CD4-positive, CD25-positive, alpha-beta regulatory T cell (primary cell): ENCODE data around the gene RANBP17. TPM values are rescaled to one million over a fixed set of nuclear protein-coding genes. Genes with fewer than 3 reads are reported as not detected.

ENCODE experiments used
- ATAC-seq, 2 donors: fragments of 150-1000 bp; cut with Tn5 transposase; one replicate each; pipeline ENCODE4 v1.10.0; 2021; ENCODE audit warnings: low read depth in 2 of 2, moderate number of reproducible peaks in 2 of 2, moderate library complexity in 1 of 2
- DNase-seq, 3 donors: peaks; one replicate each; pipeline versions ENCODE4 v3.0.0 to v3.0.0-alpha.2; 2012 to 2022; ENCODE audit warnings: mixed read lengths in 1 of 3
- H3K27ac ChIP-seq: one replicate; pipeline ENCODE4 v1.7.0; 2013; ENCODE audit warnings: mild to moderate bottlenecking, low read length; ENCODE audit not compliant: insufficient read depth, poor library complexity, severe bottlenecking
- H3K27me3 ChIP-seq: one replicate; pipeline ENCODE4 v1.7.0; 2013; ENCODE audit warnings: low read length; ENCODE audit not compliant: control insufficient read depth, insufficient read depth
- H3K36me3 ChIP-seq: one replicate; pipeline ENCODE4 v1.7.0; 2013; ENCODE audit warnings: mild to moderate bottlenecking, low read length, moderate library complexity; ENCODE audit not compliant: control insufficient read depth, insufficient read depth
- H3K4me1 ChIP-seq: 2 replicates; pipeline ENCODE4 v1.7.0; 2013; ENCODE audit warnings: mild to moderate bottlenecking, low read length; ENCODE audit not compliant: insufficient read depth, control insufficient read depth, poor library complexity, severe bottlenecking
- H3K4me3 ChIP-seq: one replicate; pipeline ENCODE4 v1.7.0; 2013; ENCODE audit warnings: low read depth, mild to moderate bottlenecking, low read length, moderate library complexity
- H3K9me3 ChIP-seq, 2 experiments: 1 replicate in 1 of 2; 2 replicates in 1 of 2; pipeline ENCODE4 v1.7.0; 2013; ENCODE audit warnings: low read length in 2 of 2, mild to moderate bottlenecking in 1 of 2, moderate library complexity in 1 of 2; ENCODE audit not compliant: control insufficient read depth in 2 of 2
- H3K27ac Mint-ChIP-seq, 3 donors: one replicate each; pipeline ENCODE4 v1.8.0; 2020 to 2022; ENCODE audit warnings: mild to moderate bottlenecking in 3 of 3, mixed read lengths in 3 of 3, moderate library complexity in 2 of 3
- H3K27me3 Mint-ChIP-seq: one replicate; pipeline ENCODE4 v1.8.0; 2022; ENCODE audit warnings: mild to moderate bottlenecking, mixed read lengths
- H3K36me3 Mint-ChIP-seq: one replicate; pipeline ENCODE4 v1.8.0; 2020; ENCODE audit warnings: mixed read lengths
- H3K4me1 Mint-ChIP-seq, 4 donors: one replicate each; pipeline ENCODE4 v1.8.0; 2020 to 2022; ENCODE audit warnings: mixed read lengths in 4 of 4, mild to moderate bottlenecking in 1 of 4
- H3K4me3 Mint-ChIP-seq, 4 donors: one replicate each; pipeline ENCODE4 v1.8.0; 2020 to 2022; ENCODE audit warnings: mild to moderate bottlenecking in 4 of 4, mixed read lengths in 4 of 4, moderate library complexity in 3 of 4
- H3K9me3 Mint-ChIP-seq, 7 donors: one replicate each; pipeline ENCODE4 v1.8.0; 2020 to 2022; ENCODE audit warnings: mixed read lengths in 7 of 7, mild to moderate bottlenecking in 3 of 7, moderate library complexity in 2 of 7
- polyA plus RNA-seq, 4 donors: library from polyadenylated mRNA; unstranded; fragments of 300-500 nt; fragmentation: Illumina TruSeq; gene quantifications; one replicate each; pipeline ENCODE4 v1.2.3, GENCODE V29; 2021
- total RNA-seq: library from RNA; stranded (reverse); gene quantifications from one replicate; pipeline ENCODE4 v1.2.3, GENCODE V29; 2022

The RANBP17 gene
- total and polyA plus RNA-seq, 5 donors from 2014 or later = not detected

GRCh38 chr5:171122372-171122771 lies 260.6 kb downstream of the RANBP17 start:
- no peak overlapping the region for H3K4me3 Mint-ChIP-seq
- no peak overlapping the region for H3K27ac Mint-ChIP-seq
- Histone ChIP-seq H3K27me3 (no peaks in the 10 kb centered on the region), H3K27ac (no peak overlapping the region), H3K9me3 (no peaks in the 10 kb centered on the region), H3K4me3 (no peak overlapping the region), H3K4me1 (no peaks in the 10 kb centered on the region), H3K36me3 (no peaks in the 10 kb centered on the region)
- H3K4me1 Mint-ChIP-seq = no peaks in the 10 kb centered on the region
- H3K27me3 Mint-ChIP-seq = peaks cover 5% of the 10 kb centered on the region
- DNase-seq (no peak), ATAC-seq (no peak)
- peaks cover 0 to 18% (median 5%) of the 10 kb centered on the region in 7 donors for H3K9me3 Mint-ChIP-seq
- H3K36me3 Mint-ChIP-seq = no peaks in the 10 kb centered on the region

DNA sequence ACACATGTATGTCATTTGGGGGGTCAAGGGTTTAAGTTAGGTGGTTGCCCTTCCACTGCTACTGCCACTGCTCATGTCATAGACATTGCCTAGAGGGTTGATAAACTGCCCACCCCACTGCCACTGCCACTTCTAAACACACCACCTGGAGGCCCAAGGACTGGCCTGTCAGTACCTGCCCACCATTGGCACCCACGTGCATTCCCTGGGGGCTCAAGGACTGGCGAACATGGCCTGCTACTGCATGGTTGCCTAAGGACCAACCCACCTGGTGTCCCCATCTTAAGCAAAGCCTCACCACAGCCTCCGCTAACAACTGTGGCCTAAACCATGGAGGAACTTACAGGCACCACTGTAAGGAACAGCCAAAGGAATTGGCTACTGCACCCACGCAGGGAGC lies 261.6 kb downstream of the RANBP17 start:
- peaks cover 5% of the 10 kb centered on the region for H3K27me3 Mint-ChIP-seq
- no peaks in the 10 kb centered on the region for H3K36me3 ChIP-seq
- H3K4me1 Mint-ChIP-seq = no peaks in the 10 kb centered on the region
- no peaks in the 10 kb centered on the region for H3K4me1 ChIP-seq
- H3K4me3 Mint-ChIP-seq = no peak overlapping the region
- DNase-seq = no peak
- no peak overlapping the region for H3K27ac ChIP-seq
- H3K9me3 ChIP-seq = no peaks in the 10 kb centered on the region
- ATAC-seq = no peak
- no peak overlapping the region for H3K4me3 ChIP-seq
- no peaks in the 10 kb centered on the region for H3K27me3 ChIP-seq
- no peak overlapping the region for H3K27ac Mint-ChIP-seq
- no peaks in the 10 kb centered on the region for H3K36me3 Mint-ChIP-seq
- H3K9me3 Mint-ChIP-seq = peaks cover 0 to 18% (median 5%) of the 10 kb centered on the region in 7 donors

DNA sequence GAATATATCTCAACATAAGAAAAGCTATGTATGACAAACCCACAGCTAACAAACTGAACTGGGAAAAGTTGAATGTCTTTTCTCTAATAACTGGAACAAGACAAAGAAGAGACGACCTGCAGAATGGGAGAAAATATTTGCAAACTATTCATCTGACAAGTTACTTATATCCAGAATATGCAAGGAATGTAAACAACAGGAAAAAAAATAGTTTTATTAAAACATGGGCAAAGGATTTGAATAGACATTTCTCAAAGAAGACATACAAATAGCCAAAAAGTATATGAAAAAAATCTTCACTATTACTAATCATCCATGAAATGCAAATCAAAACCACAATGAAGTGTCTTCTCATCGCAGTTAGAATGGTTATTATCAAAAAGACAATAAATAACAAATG lies 265.5 kb downstream of the RANBP17 start:
- Histone ChIP-seq H3K4me1 (no peaks in the 10 kb centered on the region), H3K4me3 (no peak overlapping the region), H3K27ac (no peak overlapping the region), H3K9me3 (no peaks in the 10 kb centered on the region), H3K36me3 (no peaks in the 10 kb centered on the region), H3K27me3 (no peaks in the 10 kb centered on the region)
- no peak overlapping the region for H3K27ac Mint-ChIP-seq
- H3K36me3 Mint-ChIP-seq = no peaks in the 10 kb centered on the region
- H3K27me3 Mint-ChIP-seq = peaks cover 10% of the 10 kb centered on the region
- H3K4me3 Mint-ChIP-seq = no peak overlapping the region
- no peak for DNase-seq
- ATAC-seq = no peak
- peaks cover 0 to 2% (median 0%) of the 10 kb centered on the region in 7 donors for H3K9me3 Mint-ChIP-seq
- H3K4me1 Mint-ChIP-seq = no peaks in the 10 kb centered on the region

DNA sequence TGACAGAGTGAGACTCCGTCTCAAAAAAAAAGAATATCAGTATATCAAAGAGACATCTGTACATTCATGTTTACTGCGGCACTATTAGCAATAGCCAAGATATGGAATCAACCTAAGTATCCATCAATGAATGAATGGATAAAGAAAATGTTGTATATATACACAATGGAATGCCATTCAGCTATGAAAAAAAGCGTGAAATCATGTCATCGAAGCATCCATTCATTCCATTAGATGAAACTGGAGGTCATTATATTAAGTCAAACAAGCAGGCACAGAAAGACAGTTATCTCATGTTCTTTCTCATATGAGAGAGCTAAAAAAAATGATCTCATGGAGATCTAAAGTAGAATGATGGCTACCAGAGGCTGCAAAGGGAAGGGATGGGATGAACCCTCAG lies 266.3 kb downstream of the RANBP17 start:
- no peaks in the 10 kb centered on the region for H3K27me3 ChIP-seq
- H3K27me3 Mint-ChIP-seq = peaks cover 4% of the 10 kb centered on the region
- H3K4me3 ChIP-seq = no peak overlapping the region
- H3K4me1 ChIP-seq = no peaks in the 10 kb centered on the region
- H3K27ac Mint-ChIP-seq = no peak overlapping the region
- no peaks in the 10 kb centered on the region for H3K9me3 ChIP-seq
- DNase-seq (no peak), ATAC-seq (no peak)
- no peaks in the 10 kb centered on the region for H3K36me3 Mint-ChIP-seq
- no peak overlapping the region for H3K27ac ChIP-seq
- H3K4me3 Mint-ChIP-seq = no peak overlapping the region
- peaks cover 0 to 2% (median 0%) of the 10 kb centered on the region in 7 donors for H3K9me3 Mint-ChIP-seq
- no peaks in the 10 kb centered on the region for H3K36me3 ChIP-seq
- no peaks in the 10 kb centered on the region for H3K4me1 Mint-ChIP-seq

DNA sequence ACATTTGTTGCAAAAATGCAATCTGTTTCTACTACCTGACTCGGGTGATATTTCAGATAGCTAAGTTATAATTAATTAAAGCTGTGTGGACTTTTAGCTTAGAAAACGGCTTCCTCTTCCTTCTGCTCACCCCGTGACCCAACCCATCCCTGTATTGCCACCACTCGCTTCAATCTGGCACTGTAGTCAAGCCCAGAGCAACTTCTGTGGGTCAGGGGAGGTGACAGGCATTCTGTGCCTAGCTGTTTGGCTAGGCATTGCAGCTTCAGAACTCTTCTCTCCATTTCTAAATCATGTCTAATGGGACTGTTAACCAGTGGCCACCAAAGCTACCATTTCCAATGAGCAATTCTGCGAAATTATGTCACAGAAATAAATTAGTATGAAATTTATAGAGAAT lies 267.5 kb downstream of the RANBP17 start:
- Histone ChIP-seq H3K4me3 (no peak overlapping the region), H3K36me3 (no peaks in the 10 kb centered on the region), H3K4me1 (no peaks in the 10 kb centered on the region), H3K9me3 (no peaks in the 10 kb centered on the region), H3K27me3 (no peaks in the 10 kb centered on the region), H3K27ac (no peak overlapping the region)
- Mint-ChIP-seq H3K27me3 (peaks cover 4% of the 10 kb centered on the region), H3K9me3 (peaks cover 0 to 2% (median 0%) of the 10 kb centered on the region in 7 donors), H3K4me1 (no peaks in the 10 kb centered on the region), H3K27ac (no peak overlapping the region), H3K36me3 (no peaks in the 10 kb centered on the region), H3K4me3 (no peak overlapping the region)
- DNase-seq (no peak), ATAC-seq (no peak)

- DNase-seq = no peak
- Mint-ChIP-seq H3K27me3 (peaks cover 4% of the 10 kb centered on the region), H3K9me3 (peaks cover 0 to 2% (median 0%) of the 10 kb centered on the region in 7 donors), H3K27ac (no peak overlapping the region), H3K36me3 (no peaks in the 10 kb centered on the region), H3K4me1 (no peaks in the 10 kb centered on the region), H3K4me3 (no peak overlapping the region)
- Histone ChIP-seq H3K4me3 (no peak overlapping the region), H3K4me1 (no peaks in the 10 kb centered on the region), H3K9me3 (no peaks in the 10 kb centered on the region), H3K36me3 (no peaks in the 10 kb centered on the region), H3K27ac (no peak overlapping the region), H3K27me3 (no peaks in the 10 kb centered on the region)
- ATAC-seq = no peak
Observed at GRCh38 chr5:171131497-171131896, 269.7 kb downstream of the RANBP17 start.

DNA sequence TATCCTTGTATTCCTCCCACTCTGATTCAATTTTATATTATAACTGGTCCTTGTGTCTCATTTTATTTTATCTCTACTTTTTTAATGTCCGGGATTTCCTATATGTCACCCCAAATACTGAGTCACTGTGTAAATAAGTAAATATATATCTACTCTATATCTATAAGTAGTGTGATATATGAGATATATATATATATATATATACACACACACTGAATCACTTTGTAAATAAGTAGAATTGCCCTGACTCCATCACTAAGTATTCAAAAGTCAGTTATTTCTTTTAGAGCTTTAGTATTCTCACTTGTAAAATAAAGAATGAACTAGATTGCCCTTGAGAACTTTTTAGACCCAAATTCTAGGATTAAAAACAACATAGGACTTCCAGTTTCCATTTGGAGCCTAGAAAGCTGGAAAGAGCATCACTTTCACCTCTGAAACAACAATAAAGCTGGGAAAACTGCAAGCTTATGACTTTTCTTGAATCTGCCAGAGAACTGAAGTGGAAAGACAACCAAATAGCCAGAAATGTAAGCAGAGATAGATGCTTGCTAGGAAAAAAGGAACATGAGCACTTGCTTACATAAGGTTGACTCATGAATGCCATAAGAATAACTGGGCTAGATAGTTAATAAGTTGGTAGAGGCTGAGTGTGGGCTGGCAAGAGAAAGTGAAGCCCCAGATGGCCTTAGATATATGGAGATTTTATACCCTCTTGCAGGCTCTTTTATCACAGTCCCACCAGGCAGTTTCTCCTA lies 276.1 kb downstream of the RANBP17 start:
- no peak for ATAC-seq

GRCh38 chr5:171139227-171139626 lies 277.4 kb downstream of the RANBP17 start:
- Histone ChIP-seq H3K9me3 (no peaks in the 10 kb centered on the region), H3K4me3 (no peak overlapping the region), H3K27me3 (no peaks in the 10 kb centered on the region), H3K27ac (no peak overlapping the region), H3K36me3 (no peaks in the 10 kb centered on the region), H3K4me1 (no peaks in the 10 kb centered on the region)
- Mint-ChIP-seq H3K9me3 (peaks cover 0 to 1% (median 0%) of the 10 kb centered on the region in 7 donors), H3K4me3 (no peak overlapping the region), H3K4me1 (no peaks in the 10 kb centered on the region), H3K36me3 (no peaks in the 10 kb centered on the region), H3K27ac (no peak overlapping the region), H3K27me3 (peaks cover 4% of the 10 kb centered on the region)
- ATAC-seq (no peak), DNase-seq (no peak)

More for the DNA sequence above, 276.1 kb downstream of the RANBP17 start:
- Histone ChIP-seq H3K4me1 (no peaks in the 10 kb centered on the region), H3K27ac (no peak overlapping the region), H3K27me3 (no peaks in the 10 kb centered on the region), H3K4me3 (no peak overlapping the region), H3K9me3 (no peaks in the 10 kb centered on the region), H3K36me3 (no peaks in the 10 kb centered on the region)
- H3K27ac Mint-ChIP-seq = no peak overlapping the region
- DNase-seq = no peak
- H3K9me3 Mint-ChIP-seq = peaks cover 0 to 1% (median 0%) of the 10 kb centered on the region in 7 donors
- no peak overlapping the region for H3K4me3 Mint-ChIP-seq
- H3K4me1 Mint-ChIP-seq = no peaks in the 10 kb centered on the region
- H3K27me3 Mint-ChIP-seq = peaks cover 4% of the 10 kb centered on the region
- no peaks in the 10 kb centered on the region for H3K36me3 Mint-ChIP-seq
